H1 (cell line): ENCODE results near the gene RPS6KL1. TPM values are rescaled to one million over a fixed set of nuclear protein-coding genes. Genes with fewer than 3 reads are reported as not detected.

Source experiments
- CHD1 ChIP-seq: IDR thresholded peaks from 2 replicates; pipeline ENCODE4 v1.6.1; 2012; ENCODE audit warnings: low read depth, low read length, improper control_type of control experiment
- CREB1 ChIP-seq: IDR thresholded peaks from 2 replicates; pipeline ENCODE4 v1.6.1; 2012; ENCODE audit warnings: inconsistent platforms
- CTBP2 ChIP-seq: IDR thresholded peaks from 2 replicates; pipeline ENCODE4 v1.7.0; 2011; ENCODE audit warnings: borderline replicate concordance, mild to moderate bottlenecking, moderate library complexity, mixed read lengths, low read length; ENCODE audit not compliant: insufficient read depth, insufficient read length
- FOSL1 ChIP-seq: IDR thresholded peaks from 2 replicates; pipeline ENCODE4 v1.6.1; 2011; ENCODE audit warnings: mild to moderate bottlenecking, low read depth, low read length, moderate library complexity; ENCODE audit not compliant: insufficient read depth
- GTF2F1 ChIP-seq: IDR thresholded peaks from 2 replicates; pipeline ENCODE4 v1.6.1; 2012; ENCODE audit warnings: low read depth, low read length, improper control_type of control experiment, borderline replicate concordance
- POLR2A ChIP-seq, 2 experiments: IDR thresholded peaks; 1 replicate in 1 of 2; 2 replicates in 1 of 2; pipeline ENCODE4 v1.6.1; 2011; ENCODE audit warnings: low read depth in 2 of 2, low read length in 2 of 2, mild to moderate bottlenecking in 2 of 2; ENCODE audit errors: control extremely low read depth in 1 of 2
- RAD21 ChIP-seq, 2 experiments: IDR thresholded peaks in 1 of 2; conservative IDR thresholded peaks in 1 of 2; 2 replicates each; pipeline ENCODE4 v1.6.1; 2011; ENCODE audit warnings: low read depth in 2 of 2, low read length in 2 of 2, improper control_type of control experiment in 1 of 2, inconsistent platforms in 1 of 2, mild to moderate bottlenecking in 1 of 2, moderate library complexity in 1 of 2
- polyA plus RNA-seq, 7 experiments: library from polyadenylated mRNA; depleted of rRNA in 3 of 7; stranded (reverse) in 5 of 7; unstranded in 2 of 7; fragments of >200 nt in 5 of 7; fragments of 200-250 nt in 2 of 7; gene quantifications; 1 replicate in 5 of 7; 2 replicates in 1 of 7; 4 replicates in 1 of 7; pipeline versions ENCODE4 v1.2.1 to v1.2.3, GENCODE V29; 2011 to 2013; ENCODE audit warnings: missing spikeins in 2 of 7, mixed read lengths in 2 of 7
- total RNA-seq: library from RNA; stranded (reverse); fragmentation: NEBNext Ultra II Directional; extraction: Animal tissue kit (Norgen Biotek cat#: 25700); gene quantifications from 2 replicates; pipeline ENCODE4 v1.2.1, GENCODE V29; 2021
- TF ChIP-seq, protein P1 (sequence below): IDR thresholded peaks from 2 replicates; pipeline ENCODE4 v1.6.1; 2012; ENCODE audit warnings: inconsistent platforms

The RPS6KL1 gene
- total and polyA plus RNA-seq, 2 of the 8 experiments (the other 6 are each of a cell fraction or from before 2014, with no cell fraction given): 9.8 to 13.8 TPM

DNA sequence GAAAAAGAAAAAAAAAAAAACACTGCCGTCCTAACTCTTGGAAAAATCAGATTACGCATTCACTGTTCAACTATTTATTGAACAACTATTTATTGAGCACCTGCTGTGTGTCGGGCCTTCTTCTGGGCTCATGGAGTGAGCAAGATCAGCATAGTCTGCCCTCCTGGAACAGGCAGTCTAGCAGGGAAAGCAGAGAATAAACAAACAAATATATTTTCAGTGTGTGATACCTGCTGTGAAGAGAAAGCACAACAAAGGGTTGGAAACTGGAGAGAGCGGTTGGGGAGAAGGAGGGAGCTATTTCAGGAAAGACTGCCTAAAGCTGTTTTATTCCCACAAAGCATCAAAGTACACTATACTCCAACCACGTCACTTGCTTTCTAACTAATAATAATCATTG, 57.9 kb downstream of the RPS6KL1 start (continued):
- TF ChIP-seq CTBP2 (no peak), RAD21 (IDR thresholded peaks at IDR 0.05 in 1 of 2, conservative IDR thresholded peaks at IDR 0.05 in 1 of 2; ENCODE audit: low read depth in 2 of 2, low read length in 2 of 2) (no peak), CHD1 (no peak), CREB1 (no peak), GTF2F1 (no peak), POLR2A (IDR thresholded peaks at IDR 0.05; ENCODE audit: control extremely low read depth in 1 of 2, low read depth in 2 of 2, low read length in 2 of 2) (no peak), FOSL1 (no peak)
- TF ChIP-seq, protein P1, sequence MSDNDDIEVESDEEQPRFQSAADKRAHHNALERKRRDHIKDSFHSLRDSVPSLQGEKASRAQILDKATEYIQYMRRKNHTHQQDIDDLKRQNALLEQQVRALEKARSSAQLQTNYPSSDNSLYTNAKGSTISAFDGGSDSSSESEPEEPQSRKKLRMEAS: no peak
